Epithelial cell of proximal tubule (primary cell): ENCODE results near the gene MYNN. TPM values are rescaled to one million over a fixed set of nuclear protein-coding genes. Genes with fewer than 3 reads are reported as not detected.
A peak's percentile ranks its signal among the peaks of the same experiment; 100 is the strongest.

Source experiments
- DNase-seq: peaks from one replicate; pipeline ENCODE4 v3.0.0-alpha.2; 2011; ENCODE audit warnings: low read depth
- H3K4me3 ChIP-seq: 2 replicates; pipeline ENCODE4 v1.5.1; 2011; ENCODE audit warnings: low read depth, mild to moderate bottlenecking, low read length
- CTCF ChIP-seq: conservative IDR thresholded peaks from 2 replicates; pipeline ENCODE4 v1.5.1; 2012; ENCODE audit warnings: low read depth, mild to moderate bottlenecking, low read length
- total RNA-seq: library from RNA; depleted of rRNA; stranded (reverse); fragments of >200 nt; gene quantifications from 2 replicates; pipeline ENCODE4 v1.2.3, GENCODE V29; 2015

The MYNN gene
- total RNA-seq, 1 donor from 2014 or later: 17.6 TPM

GRCh38 chr3:169804681-169805080, 31.5 kb downstream of the MYNN start:
- no peak for TF ChIP-seq CTCF
- no peak for DNase-seq
- no peak overlapping the region for H3K4me3 ChIP-seq

DNA sequence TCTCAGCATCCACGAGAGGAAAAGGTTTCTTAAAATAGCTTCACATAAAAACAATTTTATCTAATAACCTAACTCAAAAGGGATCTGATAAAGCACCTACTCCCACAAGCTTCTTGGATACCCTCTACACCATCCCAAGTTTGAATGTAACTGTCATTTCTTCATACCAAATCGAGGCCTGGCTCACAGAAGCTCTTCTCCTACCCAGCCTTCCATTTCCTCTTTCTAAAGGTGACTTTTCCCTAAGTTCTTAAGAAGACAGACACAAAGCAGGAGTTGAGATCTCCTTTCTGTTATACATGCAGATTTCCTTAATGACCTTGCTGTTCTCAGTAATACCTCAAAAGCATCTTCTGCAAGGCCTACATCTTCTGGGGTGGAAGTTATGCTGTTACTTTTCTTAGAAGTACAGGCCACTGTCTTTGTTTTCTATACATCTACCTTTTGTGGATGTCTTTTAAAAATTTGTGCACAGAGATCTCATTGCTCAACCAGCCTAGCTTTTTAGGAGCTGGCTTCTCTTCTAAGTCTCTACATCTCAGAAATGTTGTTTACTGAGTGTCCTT, 36.1 kb downstream of the MYNN start:
- H3K4me3 ChIP-seq: no peak overlapping the region
- no peak for DNase-seq
- no peak for TF ChIP-seq CTCF

- H3K4me3 ChIP-seq: peak overlapping the region; percentile 66
- no peak for TF ChIP-seq CTCF
- DNase-seq: no peak
These were observed 38.6 kb downstream of the MYNN start for GRCh38 chr3:169811631-169812331.

- H3K4me3 ChIP-seq: peak within 1 kb of the TSS; percentile 66
- TF ChIP-seq CTCF: no peak
- no peak for DNase-seq
These were observed 39.4 kb downstream of the MYNN start, which contains the start of the genes LRRC34 and LRRIQ4 for GRCh38 chr3:169812332-169813235. LRRC34 (minus strand) TSS chr3:169812904; CDS start chr3:169812548, 356 bp downstream. LRRIQ4 (plus strand) TSS chr3:169812870; CDS start chr3:169821922, 9,052 bp downstream.

- DNase-seq: no peak
- peak overlapping the region; percentile 66 for H3K4me3 ChIP-seq
- no peak for TF ChIP-seq CTCF
These were observed 40.1 kb downstream of the MYNN start for GRCh38 chr3:169813278-169813677.

DNA sequence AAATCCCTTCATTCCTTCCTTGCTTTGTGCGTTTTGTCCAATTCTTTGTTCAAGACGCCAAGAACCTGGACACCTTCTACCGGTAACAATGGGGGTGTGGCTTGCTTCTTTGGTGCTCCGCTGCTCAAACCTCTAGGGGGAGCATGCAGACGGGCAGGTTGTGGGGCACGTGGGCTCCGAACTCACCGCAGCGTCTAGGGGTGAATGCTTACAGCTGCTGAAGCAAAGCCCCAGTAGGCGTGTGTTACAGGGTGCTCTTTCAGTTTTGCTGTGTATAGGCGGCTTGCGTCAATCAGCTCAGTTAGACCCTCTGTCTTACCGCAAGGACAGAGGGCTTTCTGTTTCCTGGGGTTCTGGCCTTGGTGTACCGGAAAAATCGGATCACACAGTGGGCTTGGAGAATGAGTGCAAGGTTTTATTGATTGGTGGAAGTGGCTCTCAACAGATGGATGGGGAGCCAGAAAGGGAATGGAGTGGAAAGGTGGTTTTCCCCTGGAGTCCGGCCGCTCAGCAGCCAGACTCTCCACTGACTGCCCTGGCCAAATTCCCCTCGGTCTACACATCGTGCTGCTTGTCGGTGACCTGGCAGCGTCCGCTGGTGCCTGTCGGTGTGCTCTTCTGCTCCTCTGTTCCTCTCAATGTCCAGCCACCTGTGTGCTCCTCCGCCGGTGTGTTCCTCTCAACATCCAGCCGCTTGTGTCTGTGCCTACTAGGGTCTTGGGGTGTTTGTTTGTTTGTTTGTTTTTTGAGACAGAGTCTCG, 40.7 kb downstream of the MYNN start:
- no peak for DNase-seq
- TF ChIP-seq CTCF: peak; percentile 51
- H3K4me3 ChIP-seq: peak overlapping the region; percentile 66
